GM21737 (cell line): ENCODE data around the gene GRM8.

ENCODE experiments used
- ATAC-seq: cut with Tn5 transposase; IDR thresholded peaks from one replicate; pipeline ENCODE4 v1.9.1; 2021; ENCODE audit warnings: mild to moderate bottlenecking, moderate library complexity; ENCODE audit not compliant: unreplicated experiment

Gene GRM8

DNA sequence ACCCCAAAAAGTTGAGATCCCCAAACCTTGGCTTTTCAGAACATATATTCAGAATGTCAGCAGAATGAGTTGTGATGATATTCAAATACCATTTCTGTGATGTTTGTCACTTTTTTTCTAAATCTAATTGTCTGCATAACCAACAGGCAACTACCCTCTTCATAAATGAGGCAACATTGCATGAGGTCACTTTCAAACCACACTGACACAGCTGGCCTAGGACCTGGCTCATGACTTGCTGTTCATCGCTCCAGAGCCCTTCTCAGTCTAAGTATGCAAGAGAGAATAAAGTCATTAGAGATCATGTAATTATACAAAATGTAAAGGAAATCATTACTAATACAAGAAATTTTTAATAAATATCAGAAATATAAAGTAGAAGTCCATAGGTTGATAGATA, 681.9 kb downstream of the GRM8 start:
- ATAC-seq = no peak

GRCh38 chr7:126569402-126569801, 683.3 kb downstream of the GRM8 start:
- ATAC-seq = no peak

DNA sequence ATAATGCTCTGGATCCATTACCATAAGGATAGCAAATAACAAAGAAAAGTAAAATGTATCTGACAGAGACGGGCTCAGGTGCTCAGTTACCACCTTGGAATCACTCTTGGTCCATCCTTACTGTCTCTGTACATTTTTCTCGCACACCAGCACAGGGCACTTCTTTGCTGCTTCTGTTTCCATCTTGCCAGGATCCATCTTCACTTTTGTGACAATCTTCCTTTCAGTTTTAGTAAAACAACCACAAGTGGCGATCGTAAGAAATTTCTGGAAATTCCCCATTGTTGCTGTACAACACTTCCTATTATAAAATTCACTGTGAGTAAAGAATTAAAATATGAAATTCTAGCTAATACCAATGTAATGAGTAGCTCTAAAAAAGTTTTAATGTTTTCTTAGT, 695.5 kb downstream of the GRM8 start:
- ATAC-seq = no peak

DNA sequence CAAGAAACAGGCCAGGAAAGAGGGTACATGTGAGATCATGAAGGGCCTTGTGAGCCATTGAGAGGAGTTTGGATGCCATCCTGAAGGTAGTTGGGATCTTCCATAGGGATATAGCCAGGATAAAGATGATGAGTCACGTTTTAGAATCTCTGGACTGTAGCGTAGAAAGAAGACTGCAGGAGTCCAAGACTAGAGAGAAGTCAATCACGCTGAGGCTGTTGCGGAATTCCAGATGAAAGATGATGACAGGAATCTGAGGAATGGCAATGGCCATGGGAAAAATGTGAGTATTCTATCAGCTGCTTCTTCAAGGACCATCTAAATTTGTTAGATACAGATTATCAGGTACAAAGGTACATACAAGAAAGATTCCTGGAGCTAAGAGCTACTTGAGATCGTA, 711.3 kb downstream of the GRM8 start:
- no peak for ATAC-seq

- ATAC-seq = no peak
Observed at GRCh38 chr7:126535176-126535575, 717.6 kb downstream of the GRM8 start.

DNA sequence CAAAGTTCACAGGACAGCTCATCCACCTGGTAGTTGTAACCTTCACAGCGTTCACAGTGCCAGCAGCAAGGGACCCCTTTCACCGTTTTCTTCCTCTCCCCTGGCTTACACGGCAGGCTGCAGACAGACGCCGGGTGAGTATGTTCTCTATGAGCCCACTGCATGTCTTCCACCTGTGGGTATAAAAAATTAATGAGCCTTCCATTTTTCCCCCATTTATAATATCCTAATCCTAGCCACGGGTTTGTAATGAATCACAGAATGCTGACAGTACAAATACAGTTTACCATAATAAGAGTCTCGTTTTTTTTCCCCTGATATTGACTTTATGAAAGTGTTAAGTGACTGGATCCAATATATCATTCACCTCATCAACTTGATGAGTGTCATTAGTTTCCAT, 719.0 kb downstream of the GRM8 start:
- no peak for ATAC-seq

DNA sequence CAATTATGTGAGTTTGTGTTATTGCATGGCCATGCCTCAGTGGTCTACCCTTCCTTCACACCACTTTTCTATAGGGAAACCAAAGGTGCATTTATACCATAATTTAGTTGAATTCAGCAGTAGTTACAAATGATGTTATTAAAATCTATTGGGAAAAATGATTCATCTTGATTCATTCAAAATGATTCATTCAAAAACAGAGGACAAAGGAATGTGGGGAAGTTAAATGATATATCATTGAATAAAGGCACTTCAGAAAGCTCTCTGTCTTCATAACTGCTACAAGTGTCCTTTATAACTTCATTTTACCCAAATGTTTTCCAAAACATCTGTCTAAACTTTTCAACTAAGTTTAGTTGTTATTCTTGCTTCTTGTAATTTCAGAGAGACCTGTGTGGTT, 722.9 kb downstream of the GRM8 start:
- no peak for ATAC-seq

GRCh38 chr7:126529254-126529653, 723.5 kb downstream of the GRM8 start:
- no peak for ATAC-seq

GRCh38 chr7:126525906-126526305, 726.8 kb downstream of the GRM8 start:
- no peak for ATAC-seq

GRCh38 chr7:126524967-126525366, 727.8 kb downstream of the GRM8 start:
- no peak for ATAC-seq

DNA sequence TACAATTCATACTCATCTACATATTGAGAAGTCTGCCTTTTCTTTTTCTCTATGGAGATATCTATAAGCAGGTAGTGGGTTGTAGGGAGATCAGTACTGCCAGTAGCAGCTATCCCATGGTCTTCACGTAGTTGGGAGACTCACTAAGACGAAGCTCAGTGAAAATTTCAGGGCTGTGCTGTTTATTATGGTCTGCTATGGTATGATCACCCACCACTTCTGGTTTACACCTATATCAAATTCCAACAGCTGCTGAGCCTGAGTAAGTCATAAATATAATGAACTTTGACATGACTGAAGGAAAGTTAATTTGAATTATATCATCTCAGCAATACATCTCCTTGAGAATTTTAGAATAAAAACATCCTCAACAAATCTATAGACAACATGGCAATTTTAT, 741.7 kb downstream of the GRM8 start:
- no peak for ATAC-seq

DNA sequence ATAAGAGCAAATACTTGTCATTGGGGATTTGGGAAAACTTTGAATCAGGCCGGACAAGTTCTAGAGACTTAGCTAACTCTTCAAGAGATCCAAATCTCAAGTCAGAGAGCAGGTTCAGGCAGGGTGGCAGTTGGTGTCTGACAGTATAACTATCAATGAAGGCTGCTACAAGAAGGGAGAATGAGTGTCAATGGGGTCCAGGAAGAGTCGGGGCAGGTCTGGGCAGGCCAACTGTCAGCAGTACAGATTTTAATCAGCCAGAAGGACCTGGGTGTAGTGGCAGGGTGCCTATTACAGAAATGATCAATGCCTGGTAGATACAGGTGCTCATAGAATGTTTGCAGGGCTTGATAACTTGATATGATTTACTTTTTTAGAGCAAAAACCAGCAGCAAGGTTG, 751.1 kb downstream of the GRM8 start:
- ATAC-seq = no peak

DNA sequence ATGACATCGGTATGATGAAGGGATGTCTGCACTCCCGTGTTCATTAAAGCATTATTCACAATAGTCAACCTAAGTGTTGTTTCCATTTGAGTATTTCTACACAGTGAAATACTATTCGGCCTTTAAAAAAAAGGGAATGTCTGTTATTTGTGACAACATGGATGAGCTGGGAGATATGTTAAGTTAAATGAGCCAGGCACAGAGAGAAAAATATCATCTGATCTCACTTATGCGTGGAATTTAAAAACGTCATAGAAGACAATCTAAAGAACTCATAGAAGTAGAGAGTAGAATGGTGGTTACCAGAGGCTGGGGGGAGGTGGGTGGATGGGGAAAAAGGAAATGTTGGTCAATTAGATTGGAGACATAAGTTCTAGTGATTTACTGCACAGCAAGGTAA, 753.3 kb downstream of the GRM8 start:
- no peak for ATAC-seq

- no peak for ATAC-seq
Observed at GRCh38 chr7:126495733-126496132, 757.0 kb downstream of the GRM8 start.

DNA sequence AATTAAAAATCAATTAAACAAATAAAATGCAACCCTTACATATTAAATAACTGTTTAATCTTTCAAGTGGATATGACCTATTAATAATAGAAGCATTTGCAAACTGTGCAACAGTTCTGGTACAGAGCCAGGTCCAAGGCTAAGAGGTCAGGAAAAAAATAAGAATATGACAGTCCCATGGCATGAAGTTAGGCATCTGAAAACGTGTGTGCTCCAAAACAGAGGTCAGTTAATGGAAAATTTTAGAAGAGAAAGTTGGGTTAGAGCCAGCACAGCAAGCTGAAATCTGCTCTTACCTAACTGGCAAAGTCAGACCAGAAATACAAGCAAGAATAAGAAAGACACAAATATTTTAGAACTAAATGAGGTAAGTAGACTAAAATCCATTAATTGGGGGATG, 757.7 kb downstream of the GRM8 start:
- ATAC-seq = no peak

- ATAC-seq = no peak
Observed at GRCh38 chr7:126493801-126494200, 758.9 kb downstream of the GRM8 start.

GRCh38 chr7:126489874-126490273, 762.9 kb downstream of the GRM8 start:
- ATAC-seq = no peak

- ATAC-seq = no peak
Observed at GRCh38 chr7:126487728-126488442, 764.9 kb downstream of the GRM8 start.

DNA sequence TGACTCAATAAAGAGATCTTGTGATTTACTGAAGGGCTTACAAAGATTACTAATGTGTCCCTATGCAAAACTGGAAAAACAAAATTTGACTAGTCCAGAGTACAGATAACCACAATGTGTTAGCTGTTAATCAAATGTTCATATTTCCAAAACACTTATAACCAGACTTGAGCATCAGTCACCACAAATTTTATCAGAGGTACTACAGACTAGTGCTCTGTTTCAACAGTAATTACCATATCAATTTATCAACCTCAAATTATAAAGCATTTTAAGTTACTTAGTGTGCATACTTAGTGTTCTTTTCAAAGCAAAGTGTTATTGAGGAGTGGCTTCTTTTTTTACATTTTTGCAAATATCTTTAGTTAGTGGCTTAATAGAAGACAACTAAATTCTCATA, 765.9 kb downstream of the GRM8 start:
- no peak for ATAC-seq

DNA sequence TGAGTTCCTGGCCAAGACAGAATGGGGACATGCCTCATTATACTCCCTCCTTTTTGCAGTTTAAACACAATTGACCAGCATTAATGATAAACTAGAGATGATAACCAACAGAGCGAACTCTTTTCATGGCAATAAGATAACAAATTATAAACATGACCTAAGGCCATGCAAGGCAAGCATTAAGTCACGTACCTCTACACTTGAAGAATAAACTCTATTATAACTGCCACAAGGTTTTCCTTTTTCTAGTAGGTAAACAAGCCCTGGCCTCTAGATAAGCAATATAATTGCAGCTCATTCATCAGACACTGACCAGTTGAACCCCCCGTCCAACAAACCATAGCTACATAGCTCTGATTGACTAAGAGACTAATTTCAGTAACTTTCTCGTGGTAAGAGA, 767.0 kb downstream of the GRM8 start:
- no peak for ATAC-seq

DNA sequence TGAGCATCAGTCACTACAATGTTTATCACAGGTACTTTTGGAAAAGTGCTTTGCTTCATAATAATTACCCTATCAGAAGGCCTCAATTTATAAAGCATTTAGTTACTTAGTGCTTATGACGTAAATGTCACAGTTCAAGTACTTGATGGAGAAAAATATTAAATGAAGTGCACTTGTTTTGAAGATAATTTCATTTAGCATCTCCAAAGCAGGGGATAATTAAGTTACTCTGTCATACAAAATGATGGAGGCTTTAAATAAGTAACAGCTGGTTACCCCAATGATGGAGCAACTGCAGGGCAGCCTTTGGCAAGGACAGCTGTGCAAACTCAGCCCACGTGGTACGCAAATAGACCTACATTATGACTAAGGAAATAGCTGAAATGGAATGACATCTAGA, 768.8 kb downstream of the GRM8 start:
- ATAC-seq = no peak

DNA sequence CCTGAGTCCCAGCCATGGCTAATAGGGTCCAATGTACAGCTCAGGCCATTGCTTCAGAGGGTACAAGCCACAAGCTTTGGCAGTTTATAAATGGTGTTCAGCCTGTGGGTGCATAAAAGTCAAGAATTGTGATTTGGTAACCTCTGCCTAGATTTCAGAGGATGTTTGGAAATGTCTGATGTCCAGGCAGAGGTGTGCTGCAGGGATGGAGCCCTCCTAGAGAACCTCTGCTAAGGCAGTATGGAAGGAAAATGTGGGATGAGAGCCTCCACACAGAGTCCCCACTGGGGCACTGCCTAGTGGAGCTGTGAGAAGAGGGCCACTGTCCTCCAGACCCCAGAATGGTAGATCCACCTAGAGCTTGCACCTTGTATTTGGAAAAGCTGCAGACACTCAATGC, 779.9 kb downstream of the GRM8 start:
- no peak for ATAC-seq

- no peak for ATAC-seq
Observed at GRCh38 chr7:126462405-126462804, 790.3 kb downstream of the GRM8 start.
